Activated CD4-positive, CD25-positive, alpha-beta regulatory T cell treated with anti-CD3 and anti-CD28 coated beads, Interleukin-2, amount 50 U/mL, for 24 hours (primary cell): ENCODE measurements around the gene RGL1.

ENCODE experiments used
- ATAC-seq, 2 donors: fragments of 150-1000 bp; cut with Tn5 transposase; one replicate each; pipeline ENCODE4 v1.10.0; 2021; ENCODE audit warnings: mild to moderate bottlenecking in 1 of 2, moderate library complexity in 1 of 2

The RGL1 gene

DNA sequence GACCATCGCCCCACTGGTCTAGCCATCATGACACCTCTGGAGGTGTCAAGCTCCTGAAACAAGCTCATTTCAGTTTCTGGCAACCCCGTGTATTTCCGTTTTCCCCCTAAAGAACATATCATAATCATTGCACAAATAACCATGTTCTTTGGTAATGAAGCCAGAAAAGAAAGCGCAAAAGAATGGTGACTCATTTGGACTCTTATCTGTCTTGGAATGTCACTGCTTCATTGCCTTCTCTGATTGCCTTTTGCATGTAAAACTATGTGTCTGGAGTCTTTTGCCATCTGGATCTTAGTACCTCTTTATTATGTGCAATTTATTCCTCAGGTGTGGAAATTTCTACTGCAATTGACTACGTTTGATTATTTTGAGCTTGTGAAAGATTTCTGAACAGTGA lies 122.1 kb downstream of the RGL1 start:
- no peak for ATAC-seq

DNA sequence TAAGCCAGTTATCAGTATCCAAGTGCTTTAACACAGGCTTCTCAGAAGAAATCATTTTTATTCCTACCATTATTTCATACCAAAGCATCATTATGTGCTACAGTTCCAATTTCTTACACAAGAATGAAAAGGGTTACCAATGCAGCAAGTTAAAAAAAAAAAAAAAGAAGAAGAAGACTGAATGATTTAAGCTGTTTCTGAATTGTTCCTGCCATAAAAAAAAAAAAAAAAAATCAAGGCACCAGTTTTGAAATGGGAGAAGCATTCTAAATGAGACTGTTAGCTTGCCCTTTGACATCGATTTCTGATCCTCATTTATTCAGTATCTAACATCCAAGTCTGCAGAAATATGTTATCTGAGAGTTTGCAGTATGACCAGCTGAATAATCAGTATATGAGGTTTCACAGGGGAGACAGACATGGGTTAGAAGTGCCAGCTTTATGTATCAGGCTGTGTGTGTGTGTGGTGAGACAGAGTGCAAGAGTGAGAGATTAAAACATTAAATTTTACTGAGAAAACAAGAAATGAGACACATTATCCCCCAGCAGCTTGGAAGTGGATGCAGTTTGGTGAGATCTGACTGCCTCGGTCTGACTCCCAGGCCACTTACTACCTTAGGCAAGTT lies 126.8 kb downstream of the RGL1 start:
- ATAC-seq: no peak

DNA sequence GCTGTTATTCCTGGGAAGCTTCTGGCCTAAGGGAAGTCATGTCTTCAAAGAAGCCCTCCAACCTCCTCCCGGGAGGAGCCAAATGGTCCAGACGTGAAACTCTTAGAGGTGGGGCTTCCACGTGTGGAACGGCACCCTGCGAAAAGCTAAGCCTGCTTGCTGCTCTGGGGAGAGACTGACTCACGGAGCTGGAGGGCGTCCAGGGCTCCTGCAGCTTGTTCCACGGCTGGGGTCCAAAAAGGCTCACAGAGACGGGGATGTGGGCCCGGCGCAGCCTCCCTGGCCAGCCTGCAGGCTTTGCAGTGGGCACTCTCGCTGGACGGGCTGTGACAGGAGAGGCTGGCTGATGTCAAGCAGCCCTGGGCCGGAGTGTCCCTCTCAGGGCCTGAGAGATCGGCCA lies 127.5 kb downstream of the RGL1 start:
- no peak for ATAC-seq

DNA sequence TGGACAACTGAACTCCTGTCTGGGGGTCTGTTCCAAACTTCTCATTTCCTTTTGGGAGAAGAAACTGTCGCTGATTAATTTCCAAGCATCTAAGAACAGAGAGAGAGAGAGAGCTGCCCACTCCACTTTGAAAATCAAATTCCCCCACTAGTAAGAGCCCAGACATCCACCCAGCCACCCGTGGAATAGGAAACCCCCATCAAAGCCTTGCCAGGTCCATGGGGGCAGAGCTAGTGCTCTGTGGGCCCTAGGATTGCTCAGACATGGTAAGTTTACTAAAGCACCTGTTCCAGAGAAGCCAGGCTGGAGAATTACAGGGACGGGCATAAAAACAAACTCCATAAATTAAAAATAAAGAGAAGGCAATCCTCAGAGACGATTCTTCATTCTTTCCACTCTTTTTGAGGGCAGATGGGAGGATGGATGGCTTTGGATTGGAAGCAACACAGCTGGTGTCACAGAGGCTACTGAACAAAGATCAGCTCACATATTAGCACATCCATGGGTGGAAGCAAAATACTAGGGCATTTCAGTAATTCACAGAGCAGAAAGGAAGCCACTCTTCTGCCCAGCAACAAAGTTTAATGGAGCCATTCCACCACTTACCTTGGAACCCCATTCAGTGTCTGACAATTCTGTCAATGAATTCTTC lies 128.7 kb downstream of the RGL1 start:
- no peak for ATAC-seq

DNA sequence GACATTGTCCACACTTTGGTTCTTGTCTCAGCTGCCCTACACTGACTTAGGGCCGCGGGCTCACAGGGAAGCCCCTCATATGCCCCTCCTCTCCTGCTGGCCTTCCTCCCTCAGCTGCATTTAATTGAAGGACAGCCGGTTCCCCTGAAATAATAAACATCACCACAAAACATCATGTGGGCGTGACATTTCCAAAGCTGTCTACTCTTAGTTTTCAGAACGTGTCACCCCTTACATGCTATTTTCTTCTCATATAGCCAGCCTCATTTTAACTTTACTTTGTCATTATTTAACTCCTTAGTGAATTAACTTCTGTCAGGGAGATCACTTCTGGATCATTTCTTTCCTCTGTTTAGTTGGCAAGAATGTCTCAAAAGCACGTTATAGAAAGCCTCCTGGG lies 129.4 kb downstream of the RGL1 start:
- no peak for ATAC-seq

DNA sequence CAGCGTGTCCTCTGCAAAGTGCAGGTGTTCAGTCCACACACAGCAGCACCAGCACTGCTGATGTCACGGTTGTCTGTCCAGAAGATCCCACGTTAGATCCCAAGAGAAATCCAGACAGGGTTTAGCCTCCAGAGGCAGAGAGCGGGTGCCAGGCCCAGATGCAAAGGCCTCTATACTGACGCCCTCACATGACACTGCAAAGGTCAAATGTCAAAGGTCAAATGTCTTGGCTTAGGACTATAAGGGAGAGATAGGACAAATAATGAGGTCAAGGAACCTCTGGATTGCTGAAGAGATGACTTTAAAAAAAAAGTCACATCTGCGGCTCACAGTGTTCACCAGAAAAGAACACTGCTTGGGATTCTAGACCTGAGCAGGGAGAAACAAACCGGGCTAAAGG lies 131.1 kb downstream of the RGL1 start:
- ATAC-seq: no peak

DNA sequence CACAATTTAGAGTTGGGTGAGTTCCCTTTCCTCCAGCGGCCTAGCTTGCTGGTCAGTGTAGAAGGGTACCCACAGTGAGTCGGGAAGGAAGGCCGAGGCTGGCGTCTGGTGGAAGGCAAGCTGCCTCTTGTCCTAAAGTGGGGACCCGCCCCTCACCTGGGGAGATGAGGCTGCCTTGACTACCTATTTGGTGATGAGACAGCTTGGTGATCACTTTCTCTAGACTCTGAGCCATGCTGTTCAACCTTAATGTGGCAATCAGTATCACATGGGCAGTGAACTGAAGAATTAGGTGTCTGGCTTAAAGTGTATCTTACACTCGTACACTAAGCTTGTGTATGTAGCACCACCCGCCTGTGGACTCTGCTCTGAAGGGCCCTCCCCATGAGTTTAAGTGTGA lies 131.9 kb downstream of the RGL1 start:
- ATAC-seq: no peak

DNA sequence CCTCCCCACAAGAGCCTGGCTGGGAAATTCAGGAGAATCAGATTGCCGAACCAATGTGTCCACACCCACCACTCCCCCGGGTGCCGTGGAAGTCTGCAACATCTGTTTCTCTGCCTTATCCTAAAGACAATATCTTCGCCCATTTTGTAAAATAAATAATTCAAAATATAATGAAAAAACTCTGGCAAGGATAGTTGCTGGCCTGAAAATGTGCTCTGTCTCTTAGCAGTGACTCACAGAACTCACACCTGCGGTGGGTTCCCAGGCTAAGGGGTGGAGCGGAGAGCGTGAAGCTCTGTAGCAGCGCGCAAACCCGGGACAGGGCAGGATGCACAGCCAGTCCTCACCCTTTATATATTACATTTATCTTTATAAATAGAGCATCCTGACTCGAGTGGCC lies 132.7 kb downstream of the RGL1 start:
- ATAC-seq: no peak

DNA sequence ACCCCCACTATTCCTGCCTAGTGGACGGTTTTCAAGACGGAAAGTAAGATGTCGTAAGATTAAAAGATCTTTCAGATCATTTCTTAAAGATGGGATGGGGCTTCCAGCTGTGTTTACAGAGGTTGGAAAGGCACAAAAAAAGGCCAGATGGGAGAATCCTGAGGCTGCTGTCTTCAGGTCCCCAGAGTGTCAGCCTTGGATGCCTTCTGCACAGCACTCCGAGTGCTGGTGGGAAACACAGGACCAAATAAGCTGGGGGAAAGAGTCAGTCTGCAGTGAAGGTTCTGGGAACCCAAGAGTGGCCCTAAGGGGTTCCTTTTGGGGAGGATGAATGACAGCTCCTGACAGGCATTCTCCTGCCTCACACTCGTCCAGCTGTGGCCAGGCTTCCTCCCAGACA lies 136.1 kb downstream of the RGL1 start:
- ATAC-seq: no peak

DNA sequence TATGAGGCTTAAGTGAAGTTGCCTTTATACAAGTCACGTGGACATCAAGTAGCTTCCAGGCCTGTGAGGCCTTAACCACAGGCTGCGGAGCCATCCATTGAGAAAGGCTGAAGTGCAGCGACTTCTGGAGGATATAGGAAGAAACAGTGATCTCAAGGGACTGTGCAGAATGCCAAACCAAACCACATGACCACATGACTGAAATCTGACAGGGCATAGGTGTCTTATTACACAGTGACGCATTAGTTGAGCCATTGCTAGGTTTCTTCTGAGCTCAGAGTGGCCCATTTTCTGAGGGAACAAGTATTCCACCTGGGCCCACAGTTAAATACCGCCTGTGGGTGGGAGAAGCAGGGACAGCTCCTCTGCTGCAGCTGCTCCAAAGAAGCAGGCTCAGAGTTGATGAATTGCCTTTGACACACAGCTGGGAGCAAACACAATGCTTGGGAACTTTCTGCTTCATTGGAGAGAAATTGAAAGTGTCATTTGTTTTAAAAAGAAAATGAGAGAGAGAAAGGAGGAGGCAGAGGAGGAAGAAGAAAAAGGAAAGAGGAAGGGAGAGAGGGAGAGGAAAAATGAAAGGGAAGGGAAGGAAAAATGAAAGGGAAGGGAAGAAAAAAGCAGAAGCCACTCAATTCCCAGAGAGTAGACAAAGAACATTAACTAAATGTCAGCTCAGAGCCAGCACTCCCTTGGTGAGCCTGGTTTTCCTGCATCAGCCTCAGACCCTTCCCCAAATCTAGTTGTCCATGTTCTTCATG lies 138.2 kb downstream of the RGL1 start:
- no peak for ATAC-seq

DNA sequence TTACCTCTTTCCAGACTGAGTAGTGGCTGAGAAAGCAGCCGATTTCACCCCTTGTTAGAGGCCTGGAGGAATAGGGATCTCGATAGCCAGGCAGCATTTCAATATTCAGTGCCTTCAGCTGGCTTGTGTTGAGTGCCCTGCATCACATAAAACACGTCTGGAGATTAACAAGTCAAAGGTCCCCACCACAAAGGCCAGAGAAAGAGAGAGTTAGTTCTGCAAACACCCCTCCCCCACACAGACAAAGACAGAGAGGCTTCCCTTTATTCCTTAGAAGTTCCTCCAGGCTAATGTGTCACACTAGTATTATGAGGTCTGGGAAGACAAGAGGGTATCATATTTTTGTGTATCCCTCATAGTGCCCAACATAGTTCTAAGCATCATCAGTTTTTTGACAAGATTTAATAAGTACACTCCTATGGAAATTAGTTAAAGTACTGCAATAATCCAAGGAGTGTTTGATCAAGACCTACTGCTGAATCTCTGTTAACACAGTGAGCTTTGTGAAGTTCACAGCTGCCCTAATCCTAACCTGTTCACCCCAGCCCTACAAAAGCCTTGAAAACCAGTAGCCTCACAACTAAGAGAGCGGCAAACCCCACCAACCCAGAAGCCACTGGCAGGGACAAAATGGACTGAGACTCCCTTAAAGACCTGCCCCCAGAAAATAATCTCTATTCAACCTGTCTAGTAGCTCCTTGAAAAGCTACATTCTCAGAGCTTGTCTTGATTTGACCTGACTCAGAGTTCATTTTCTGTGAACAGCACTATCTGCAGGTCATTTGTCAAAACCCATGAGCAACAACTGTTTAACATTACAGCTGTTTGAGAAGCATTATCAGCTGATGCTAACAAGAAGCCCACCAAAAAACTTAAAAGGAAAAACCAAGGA lies 140.8 kb downstream of the RGL1 start:
- ATAC-seq: no peak

DNA sequence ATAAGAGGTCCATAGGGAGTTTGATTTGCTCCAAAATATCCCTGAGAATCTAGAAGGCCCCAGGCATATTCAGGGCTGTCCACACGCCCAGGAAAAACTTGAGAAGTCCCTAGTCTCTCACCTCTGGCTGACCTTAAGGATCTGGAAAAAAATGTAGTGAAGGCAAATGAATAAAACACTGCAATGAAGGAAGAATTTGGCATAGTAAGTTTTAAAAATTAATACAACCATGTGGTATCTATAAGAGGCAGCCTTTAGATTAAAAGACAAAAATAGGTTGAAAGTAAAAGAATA lies 141.3 kb downstream of the RGL1 start:
- no peak for ATAC-seq

DNA sequence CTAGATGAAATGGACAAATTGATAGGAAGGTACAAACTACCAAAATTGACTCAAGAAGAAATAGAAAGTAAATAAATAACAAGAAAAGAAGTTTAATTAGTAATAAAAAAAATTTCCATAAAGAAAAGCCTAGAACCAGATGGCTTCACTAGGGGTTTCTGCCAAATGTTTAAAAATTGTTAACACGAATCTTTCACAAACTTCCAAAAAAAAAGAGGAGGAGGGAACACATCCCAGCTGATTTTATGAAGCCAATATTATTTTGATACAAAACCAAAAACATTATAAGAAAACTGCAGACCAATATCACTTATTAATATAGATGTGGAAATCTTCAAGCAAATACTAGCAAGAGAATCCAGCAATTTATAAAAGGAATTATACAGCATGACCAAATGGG lies 143.1 kb downstream of the RGL1 start:
- ATAC-seq: no peak

DNA sequence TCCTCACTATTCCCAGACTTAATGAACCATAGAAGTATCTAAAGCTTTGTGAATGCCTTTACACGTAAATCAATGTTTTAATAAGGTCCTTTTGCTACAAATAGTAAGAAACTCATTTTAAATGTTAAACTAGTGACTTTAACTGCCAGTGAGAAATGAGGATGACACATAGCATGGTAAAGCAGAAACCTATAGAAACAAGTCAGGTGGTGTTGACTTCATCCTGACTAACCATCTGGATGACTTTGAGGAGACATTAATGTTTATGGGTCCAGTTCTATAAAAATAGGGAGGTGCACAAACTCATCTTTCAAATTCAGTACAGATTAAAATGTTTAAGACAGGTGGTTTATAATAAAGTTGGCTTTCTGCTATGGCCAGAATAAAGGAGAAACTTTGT lies 147.2 kb downstream of the RGL1 start:
- ATAC-seq: no peak

DNA sequence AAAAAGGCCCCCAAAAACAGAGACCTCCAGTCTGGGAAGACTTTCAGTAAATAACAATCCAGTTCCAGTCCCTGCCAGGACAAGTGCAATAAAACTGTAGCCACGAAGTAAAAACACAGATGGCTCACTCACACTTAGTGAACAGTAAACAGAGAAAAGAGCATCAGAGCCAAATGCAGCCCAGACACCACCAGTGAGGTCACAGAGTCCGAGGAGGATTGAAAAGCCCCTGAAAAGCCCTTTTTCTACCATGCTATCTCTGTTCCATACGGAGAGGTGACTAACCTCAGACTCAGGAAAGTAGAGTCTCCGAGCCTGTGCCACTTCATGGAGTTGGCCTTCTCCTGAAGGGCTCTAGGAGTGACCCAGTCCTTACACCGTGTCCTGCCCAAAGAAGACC lies 148.1 kb downstream of the RGL1 start:
- no peak for ATAC-seq

DNA sequence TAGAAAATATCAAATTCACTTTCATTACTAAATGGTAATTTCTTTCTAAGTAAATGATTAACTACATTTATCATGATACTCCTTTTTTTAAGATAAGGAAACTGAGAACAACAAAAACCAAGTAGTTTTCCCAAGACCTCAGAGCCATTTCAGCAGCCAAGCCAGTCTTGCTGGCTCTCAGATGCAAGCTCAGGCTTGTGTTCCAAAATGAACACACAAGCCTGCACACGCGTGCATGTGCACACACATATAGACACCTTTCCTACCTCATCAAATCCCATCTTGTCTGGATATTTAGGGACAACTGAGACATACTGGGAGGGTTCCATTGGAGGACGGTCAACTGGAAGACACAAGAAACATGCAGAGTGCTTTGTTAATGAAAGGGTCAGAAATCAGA lies 149.6 kb downstream of the RGL1 start:
- no peak for ATAC-seq

DNA sequence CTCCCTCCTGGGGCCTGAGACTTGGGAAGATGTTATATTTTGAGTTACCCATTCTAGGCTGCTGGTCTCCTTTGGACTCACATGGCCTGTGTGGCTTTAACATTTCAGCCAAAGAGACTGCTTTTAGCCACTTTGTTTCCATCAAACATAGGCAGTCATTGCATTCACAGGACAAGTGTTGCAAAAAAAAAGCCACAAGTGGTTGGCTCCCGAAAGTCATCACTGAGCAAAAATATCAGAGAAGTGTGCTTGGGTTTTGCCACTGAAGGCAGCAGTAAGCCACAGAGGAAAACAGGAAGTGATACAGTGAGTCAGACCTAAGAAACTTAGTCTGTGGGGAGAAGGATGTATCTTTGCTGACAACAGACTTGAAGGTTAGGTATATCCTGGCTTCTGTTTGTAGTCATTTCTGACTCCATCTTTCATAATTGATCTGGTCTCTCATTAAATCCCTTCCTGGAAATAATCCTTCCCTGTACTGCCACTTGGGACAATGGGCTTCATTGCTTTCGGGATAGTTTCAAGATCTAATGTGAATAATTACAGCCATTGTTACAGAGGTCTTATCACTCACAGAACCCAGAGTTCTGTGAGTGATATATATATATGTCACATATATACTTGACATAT lies 151.8 kb downstream of the RGL1 start:
- peak; percentile 99 to 100 for ATAC-seq

DNA sequence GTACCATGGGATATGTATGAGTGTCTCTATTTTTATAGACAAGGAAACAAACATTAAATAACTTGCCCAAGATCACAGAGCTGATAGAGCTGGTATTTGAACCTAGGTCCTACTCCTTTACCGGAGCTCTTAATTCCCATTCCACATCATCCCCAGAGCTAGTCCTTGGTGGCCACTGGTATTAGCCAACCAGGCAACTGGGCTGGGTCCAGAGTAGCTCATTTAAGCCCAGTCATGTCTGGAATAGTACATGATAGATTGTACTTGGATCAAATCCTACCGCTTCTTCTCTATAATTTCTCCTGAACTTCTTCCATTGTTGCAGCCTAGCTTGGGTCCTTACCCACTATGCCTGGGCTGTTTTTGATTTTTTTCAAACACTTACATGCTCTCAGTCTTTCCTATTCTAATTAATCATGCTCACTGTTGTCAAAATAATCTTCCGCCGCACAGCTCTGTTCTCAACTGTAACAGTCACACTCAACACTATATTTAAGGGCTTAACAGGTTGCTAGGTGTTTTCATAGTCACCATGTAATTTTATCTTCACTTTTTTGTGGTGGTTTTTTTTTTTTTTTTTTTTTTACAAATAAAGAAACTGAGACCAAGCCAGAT lies 152.4 kb downstream of the RGL1 start:
- ATAC-seq: no peak

DNA sequence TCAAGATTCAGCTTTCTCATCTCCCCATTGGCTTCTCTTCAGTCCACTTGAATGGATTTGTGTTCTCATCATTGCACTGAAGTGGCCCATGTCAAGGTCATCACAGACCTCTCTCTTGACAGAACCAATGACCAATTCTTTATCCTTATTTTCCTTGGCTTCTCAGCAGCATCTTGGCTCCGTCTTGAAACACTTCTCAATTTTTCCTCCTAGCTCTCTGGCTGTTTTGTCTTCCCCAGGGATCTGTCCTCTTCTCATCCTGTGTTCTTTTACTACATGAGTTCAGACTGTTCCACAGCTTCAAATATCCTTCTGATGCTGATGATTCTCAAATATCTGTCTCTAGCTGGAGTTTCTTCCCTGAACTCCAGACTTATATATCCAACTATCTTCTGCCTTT lies 154.0 kb downstream of the RGL1 start:
- no peak for ATAC-seq

DNA sequence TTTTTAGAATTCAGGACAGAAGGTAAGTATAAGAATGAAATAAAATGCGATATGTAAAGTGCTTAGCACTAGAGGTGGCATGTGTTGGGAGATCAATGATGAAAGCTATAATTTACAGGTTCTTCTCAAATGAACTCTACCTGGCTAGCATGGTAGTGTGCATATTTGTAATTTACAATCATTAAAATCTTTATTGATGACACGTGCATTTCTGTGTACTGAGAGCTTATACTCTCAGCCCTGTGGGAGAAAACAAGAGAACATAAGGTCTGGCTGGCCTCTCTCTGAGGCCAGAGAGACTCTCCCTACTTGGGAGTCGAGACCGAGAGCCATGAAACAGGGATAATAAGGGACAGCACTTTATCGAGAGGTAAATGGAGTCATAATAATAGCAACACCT lies 156.2 kb downstream of the RGL1 start:
- no peak for ATAC-seq

DNA sequence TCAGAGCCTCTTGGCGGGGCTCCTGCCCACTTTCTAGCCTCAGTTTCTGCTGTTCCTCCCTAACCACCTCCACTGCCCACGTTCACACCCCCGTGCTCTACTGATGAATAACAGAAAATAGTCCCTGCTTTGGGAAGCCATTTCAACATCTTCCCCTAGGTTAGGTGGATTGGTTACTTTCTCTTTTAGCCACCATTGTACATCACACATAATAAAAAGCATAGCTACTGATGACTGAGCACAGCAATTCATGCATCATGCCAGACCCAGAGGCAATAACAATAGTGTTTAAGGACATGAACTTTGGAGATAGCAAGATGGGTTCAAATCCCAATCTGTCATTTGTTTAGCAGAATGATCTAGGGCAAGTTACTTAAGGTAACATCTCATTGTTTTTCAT lies 158.0 kb downstream of the RGL1 start:
- no peak for ATAC-seq

DNA sequence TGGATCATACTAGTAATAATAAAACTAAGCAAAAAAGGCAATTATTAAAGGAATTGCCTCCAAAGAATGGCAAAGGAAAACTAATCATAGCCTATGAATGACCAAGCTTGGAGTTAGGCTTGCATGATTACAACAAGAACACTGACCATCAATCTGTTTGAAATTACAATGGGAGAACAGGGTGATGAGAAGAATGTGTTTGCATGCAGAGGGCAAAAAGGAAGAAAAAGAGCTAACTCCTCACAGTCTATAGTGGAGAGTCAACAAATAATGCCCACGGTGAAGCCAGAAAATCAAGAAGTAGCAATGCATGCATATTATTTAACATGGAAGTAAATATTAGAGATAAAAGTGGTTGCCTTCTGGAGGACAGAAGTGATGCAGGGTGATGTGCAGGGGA lies 160.8 kb downstream of the RGL1 start:
- no peak for ATAC-seq

DNA sequence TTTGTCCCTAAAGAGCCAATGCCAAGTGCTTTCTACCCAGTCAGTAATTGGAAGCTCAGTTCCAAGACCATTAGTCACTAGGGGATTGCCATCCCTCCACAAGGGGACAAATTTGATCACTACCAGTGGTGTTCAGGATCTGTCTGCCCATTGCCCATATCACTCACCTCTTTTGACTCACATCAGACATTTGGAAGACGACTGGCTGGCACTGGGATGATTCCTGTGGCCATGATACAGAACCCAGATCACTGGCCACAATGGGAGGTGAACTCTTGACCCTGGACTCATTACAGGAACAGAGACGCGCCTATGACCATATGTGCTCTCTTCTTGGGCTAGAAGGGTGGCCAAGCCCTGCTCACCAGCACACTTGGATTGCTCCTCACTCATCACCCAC lies 161.6 kb downstream of the RGL1 start:
- ATAC-seq: no peak
